ENCODE data around the gene KRTAP13-3.

The KRTAP13-3 gene

GRCh38 chr21:30425826-30426225 lies at the start of gene KRTAP13-3:
TSS of gene KRTAP13-3 (minus strand) at chr21:30425926. CDS start at chr21:30425912, 14 bp downstream.
- no peak for DNase-seq (ENCODE audit: extremely low read depth in 1 of 2, low read depth in 1 of 2)

- DNase-seq (ENCODE audit: extremely low read depth in 1 of 2, low read depth in 1 of 2) = no peak
These were observed 43.4 kb upstream of the KRTAP13-3 start for GRCh38 chr21:30468900-30469714.

DNA sequence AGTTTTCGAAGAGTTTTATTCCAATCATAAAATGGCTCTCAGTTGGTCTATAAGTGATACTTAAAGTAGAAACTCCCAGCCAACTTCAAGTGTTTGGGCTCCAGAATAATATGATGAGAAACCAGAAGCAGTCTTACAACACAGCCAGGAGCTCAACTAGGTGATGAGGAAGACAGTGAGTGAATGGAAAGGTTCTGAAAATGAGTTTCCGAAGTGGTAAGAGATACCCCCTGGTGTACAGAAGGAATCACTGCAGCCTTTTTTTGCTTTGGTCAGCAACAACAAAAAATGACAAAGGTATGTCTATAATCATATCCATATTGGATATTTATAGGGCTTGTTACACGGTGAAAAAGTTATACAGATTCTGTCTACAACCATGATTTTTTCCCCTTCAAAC lies 38.0 kb upstream of the KRTAP13-3 start:
- DNase-seq (ENCODE audit: extremely low read depth in 1 of 2, low read depth in 1 of 2) = no peak

DNA sequence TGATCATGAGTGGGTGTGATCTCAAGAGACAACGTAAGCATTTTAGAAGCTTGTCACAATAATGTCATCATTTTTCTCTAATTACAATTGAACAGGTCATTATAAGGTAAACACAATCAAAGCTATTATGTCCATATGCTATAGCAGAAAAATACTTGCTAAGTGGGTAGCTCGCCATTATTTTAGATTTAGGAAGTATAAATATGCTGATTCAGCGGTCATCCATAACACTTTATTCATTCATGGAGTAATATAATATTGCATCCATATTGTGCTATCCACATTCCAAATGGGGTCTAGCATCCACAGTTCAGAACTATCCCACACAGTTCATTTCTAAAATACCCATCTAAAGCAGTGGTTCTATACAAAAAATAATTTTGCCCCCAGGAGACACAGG lies 22.8 kb upstream of the KRTAP13-3 start:
- DNase-seq (ENCODE audit: extremely low read depth in 1 of 2, low read depth in 1 of 2) = no peak

GRCh38 chr21:30447056-30447455 lies 21.3 kb upstream of the KRTAP13-3 start:
- DNase-seq (ENCODE audit: extremely low read depth in 1 of 2, low read depth in 1 of 2) = no peak

- no peak for DNase-seq (ENCODE audit: extremely low read depth in 1 of 2, low read depth in 1 of 2)
These were observed 18.5 kb upstream of the KRTAP13-3 start for GRCh38 chr21:30444204-30444603.

DNA sequence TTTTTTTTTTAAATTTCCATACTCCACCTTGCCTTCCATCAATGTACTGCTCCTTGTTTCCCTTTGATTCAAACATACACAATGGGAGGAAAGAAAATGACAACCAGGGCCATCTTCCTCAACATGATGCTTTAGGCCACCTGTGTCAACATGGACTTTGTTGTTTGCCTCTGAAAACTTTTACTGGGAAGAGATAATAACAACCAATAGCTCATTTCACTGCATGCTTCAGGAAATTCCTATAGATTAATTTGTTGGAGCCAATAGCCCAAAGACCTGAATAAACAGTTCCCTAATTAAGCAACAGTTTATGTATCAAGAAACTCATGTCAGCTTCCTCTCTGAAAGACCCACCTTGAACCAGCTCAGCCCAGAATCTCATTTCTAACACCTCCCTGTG lies 17.5 kb upstream of the KRTAP13-3 start:
- no peak for DNase-seq (ENCODE audit: extremely low read depth in 1 of 2, low read depth in 1 of 2)

DNA sequence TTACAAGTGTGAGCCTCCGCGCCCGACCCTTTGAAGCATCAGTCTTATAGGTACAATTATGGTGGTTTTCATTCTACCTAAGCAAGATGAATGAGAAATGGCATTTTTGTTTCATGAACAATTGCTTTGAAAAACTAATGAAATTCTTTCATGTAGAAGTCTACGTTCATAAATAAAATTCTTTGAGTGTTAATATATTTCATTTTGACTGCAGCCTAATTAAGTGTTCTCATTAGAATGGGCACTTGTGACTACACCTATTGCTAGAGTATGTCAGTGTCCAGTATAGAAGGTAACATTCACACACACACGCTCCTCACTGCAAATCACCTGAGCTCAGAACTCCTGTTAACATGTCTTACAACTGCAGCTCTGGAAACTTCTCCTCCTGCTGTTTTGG lies 14.2 kb upstream of the KRTAP13-3 start, which contains the start of gene KRTAP15-1:
KRTAP15-1 (plus strand) TSS at position 301 of the 400 bp plus-strand sequence; CDS start at position 354, 53 bp downstream.
- no peak for DNase-seq (ENCODE audit: extremely low read depth in 1 of 2, low read depth in 1 of 2)

DNA sequence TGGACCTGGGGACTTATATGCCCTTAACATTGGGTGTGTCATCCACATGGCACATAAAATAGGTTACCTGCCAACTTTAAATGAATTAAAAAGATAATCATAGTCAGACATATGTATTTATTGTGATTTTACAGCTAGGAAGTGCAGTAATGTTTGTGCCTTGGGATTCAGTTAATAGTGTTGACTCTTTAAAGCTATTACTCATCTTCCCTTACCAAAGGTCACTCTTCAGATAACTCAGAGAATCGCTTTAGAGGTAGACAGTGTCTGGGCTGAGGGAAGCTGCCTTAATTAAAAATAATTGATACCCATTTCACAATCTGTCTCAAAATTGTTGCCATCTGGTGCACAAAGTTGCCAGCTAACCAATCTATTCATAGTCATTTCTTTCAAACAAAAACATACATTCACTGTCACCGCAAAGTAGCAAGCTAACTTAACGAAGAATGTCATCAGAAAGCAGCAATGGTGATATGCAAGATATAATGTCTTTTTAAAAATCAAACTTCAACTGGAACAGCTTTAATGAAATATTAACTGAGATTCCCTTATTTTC lies 11.4 kb upstream of the KRTAP13-3 start:
- DNase-seq (ENCODE audit: extremely low read depth in 1 of 2, low read depth in 1 of 2) = no peak

GRCh38 chr21:30434033-30434631 lies 8.4 kb upstream of the KRTAP13-3 start:
- no peak for DNase-seq (ENCODE audit: extremely low read depth in 1 of 2, low read depth in 1 of 2)

DNA sequence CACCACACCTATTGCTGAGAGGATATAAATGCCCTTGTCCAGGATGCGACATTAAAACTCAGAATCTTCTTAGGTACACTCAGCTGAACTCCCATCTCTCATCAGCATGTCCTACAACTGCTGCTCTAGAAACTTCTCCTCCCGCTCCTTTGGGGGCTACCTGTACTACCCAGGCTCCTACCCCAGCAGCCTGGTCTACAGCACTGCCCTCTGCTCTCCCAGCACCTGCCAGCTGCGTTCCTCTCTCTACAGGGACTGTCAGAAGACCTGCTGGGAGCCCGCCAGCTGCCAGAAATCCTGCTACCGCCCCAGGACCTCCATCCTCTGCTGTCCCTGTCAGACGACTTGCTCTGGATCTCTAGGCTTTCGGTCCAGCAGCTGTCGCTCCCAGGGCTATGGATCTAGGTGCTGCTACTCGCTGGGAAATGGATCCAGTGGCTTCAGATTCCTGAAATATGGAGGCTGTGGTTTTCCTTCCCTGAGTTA lies 4.5 kb upstream of the KRTAP13-3 start, which contains the start of gene KRTAP13-4:
KRTAP13-4 (plus strand) TSS at position 51 of the 486 bp plus-strand sequence; CDS start at position 107, 56 bp downstream.
- DNase-seq (ENCODE audit: extremely low read depth in 1 of 2, low read depth in 1 of 2) = no peak

- DNase-seq (ENCODE audit: extremely low read depth in 1 of 2, low read depth in 1 of 2) = no peak
These were observed 1.0 kb upstream of the KRTAP13-3 start for GRCh38 chr21:30426731-30427130.

GRCh38 chr21:30415993-30416392 lies 9.7 kb downstream of the KRTAP13-3 start:
- no peak for DNase-seq (ENCODE audit: extremely low read depth in 1 of 2, low read depth in 1 of 2)

GRCh38 chr21:30408782-30409494 lies 16.8 kb downstream of the KRTAP13-3 start:
- DNase-seq (ENCODE audit: extremely low read depth in 1 of 2, low read depth in 1 of 2) = no peak

DNA sequence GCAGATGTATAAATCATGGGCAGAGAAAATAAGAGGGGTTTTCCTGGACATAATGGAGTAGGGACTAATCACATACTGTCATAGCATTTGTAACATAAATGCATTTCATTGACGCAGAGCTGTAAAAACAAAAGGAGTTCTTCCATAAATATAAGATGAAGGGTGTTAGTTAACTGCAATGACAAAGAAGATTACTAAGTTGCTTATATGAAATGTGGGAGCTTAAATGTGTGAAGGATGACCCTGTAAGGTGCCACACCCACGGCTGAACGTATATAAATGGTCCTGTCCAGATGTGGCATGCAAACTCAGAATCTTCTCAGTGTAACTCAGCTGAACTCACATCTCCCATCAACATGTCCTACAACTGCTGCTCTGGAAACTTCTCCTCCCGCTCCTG lies 30.0 kb downstream of the KRTAP13-3 start, which contains the start of gene KRTAP13-1:
KRTAP13-1 (plus strand) TSS at position 301 of the 400 bp plus-strand sequence; CDS start at position 357, 56 bp downstream.
- no peak for DNase-seq (ENCODE audit: extremely low read depth in 1 of 2, low read depth in 1 of 2)

- no peak for DNase-seq (ENCODE audit: extremely low read depth in 1 of 2, low read depth in 1 of 2)
These were observed 34.2 kb downstream of the KRTAP13-3 start for GRCh38 chr21:30391492-30392025.

DNA sequence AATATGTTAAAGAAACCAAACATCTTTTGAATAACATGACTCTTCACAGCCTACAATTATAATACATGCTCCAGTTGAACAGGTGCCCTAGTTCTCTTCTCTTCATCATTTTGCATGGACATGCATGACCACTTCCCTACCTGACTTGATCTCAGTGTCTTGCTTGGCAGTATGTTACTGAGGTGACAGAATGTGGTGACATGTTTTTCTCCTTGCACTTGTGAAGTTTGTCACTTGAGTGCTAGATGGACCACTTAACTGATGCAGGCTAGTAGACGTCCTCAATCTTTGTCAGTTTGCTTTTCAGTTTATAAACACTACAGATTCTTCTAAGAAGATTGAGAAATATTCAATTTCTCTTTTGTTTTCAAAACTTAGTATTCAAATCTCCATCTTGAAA lies 43.5 kb downstream of the KRTAP13-3 start:
- no peak for DNase-seq (ENCODE audit: extremely low read depth in 1 of 2, low read depth in 1 of 2)

All from activated CD8-positive, alpha-beta memory T cell treated with anti-CD3 and anti-CD28 coated beads for 1 hour (primary cell).